ENCODE results near the gene HLCS. TPM values are rescaled to one million over a fixed set of nuclear protein-coding genes. Genes with fewer than 3 reads are reported as not detected.

Gene HLCS
- total RNA-seq, 1 experiment from 2014 or later: 55.9 TPM

- Histone ChIP-seq H3K4me2 (ENCODE audit: low read depth, low read length, poor library complexity, severe bottlenecking) (no peak overlapping the region), H3K27ac (ENCODE audit: low read length) (no peak overlapping the region), H3K36me3 (ENCODE audit: insufficient read depth, low read length) (no peaks in the 10 kb centered on the region), H3K9ac (ENCODE audit: low read length) (no peak overlapping the region), H3K27me3 (ENCODE audit: low read length) (no peaks in the 10 kb centered on the region), H4K20me1 (ENCODE audit: insufficient read depth, low read depth, low read length) (no peaks in the 10 kb centered on the region), H3K4me1 (ENCODE audit: low read length) (no peaks in the 10 kb centered on the region), H2AFZ (ENCODE audit: low read length) (no peak overlapping the region), H3K9me3 (ENCODE audit: low read length) (no peaks in the 10 kb centered on the region), H3K4me3 (ENCODE audit: low read length) (no peak overlapping the region), H3K9me2 (replicated peaks; ENCODE audit: insufficient read depth, low read length) (no peaks in the 10 kb centered on the region), H3K79me2 (ENCODE audit: low read length) (no peaks in the 10 kb centered on the region)
- no peak for DNase-seq
These were observed 233.7 kb downstream of the HLCS start for GRCh38 chr21:36732761-36733160.

GRCh38 chr21:36732217-36732616, 234.3 kb downstream of the HLCS start:
- no peak overlapping the region for H3K4me2 ChIP-seq (ENCODE audit: low read depth, low read length, poor library complexity, severe bottlenecking)
- no peaks in the 10 kb centered on the region for H3K9me3 ChIP-seq (ENCODE audit: low read length)
- H3K4me3 ChIP-seq (ENCODE audit: low read length): no peak overlapping the region
- H3K79me2 ChIP-seq (ENCODE audit: low read length): no peaks in the 10 kb centered on the region
- H3K9me2 ChIP-seq (replicated peaks; ENCODE audit: insufficient read depth, low read length): no peaks in the 10 kb centered on the region
- no peak overlapping the region for H3K27ac ChIP-seq (ENCODE audit: low read length)
- H4K20me1 ChIP-seq (ENCODE audit: insufficient read depth, low read depth, low read length): no peaks in the 10 kb centered on the region
- no peak overlapping the region for H2AFZ ChIP-seq (ENCODE audit: low read length)
- H3K9ac ChIP-seq (ENCODE audit: low read length): no peak overlapping the region
- H3K4me1 ChIP-seq (ENCODE audit: low read length): no peaks in the 10 kb centered on the region
- no peaks in the 10 kb centered on the region for H3K36me3 ChIP-seq (ENCODE audit: insufficient read depth, low read length)
- no peaks in the 10 kb centered on the region for H3K27me3 ChIP-seq (ENCODE audit: low read length)
- DNase-seq: no peak

GRCh38 chr21:36730291-36731281, 235.9 kb downstream of the HLCS start:
- no peaks in the 10 kb centered on the region for H3K9me2 ChIP-seq (replicated peaks; ENCODE audit: insufficient read depth, low read length)
- H3K9me3 ChIP-seq (ENCODE audit: low read length): no peaks in the 10 kb centered on the region
- no peaks in the 10 kb centered on the region for H3K4me1 ChIP-seq (ENCODE audit: low read length)
- no peak overlapping the region for H2AFZ ChIP-seq (ENCODE audit: low read length)
- no peaks in the 10 kb centered on the region for H3K36me3 ChIP-seq (ENCODE audit: insufficient read depth, low read length)
- H3K4me3 ChIP-seq (ENCODE audit: low read length): no peak overlapping the region
- H3K27me3 ChIP-seq (ENCODE audit: low read length): no peaks in the 10 kb centered on the region
- H3K27ac ChIP-seq (ENCODE audit: low read length): no peak overlapping the region
- H3K4me2 ChIP-seq (ENCODE audit: low read depth, low read length, poor library complexity, severe bottlenecking): no peak overlapping the region
- H4K20me1 ChIP-seq (ENCODE audit: insufficient read depth, low read depth, low read length): no peaks in the 10 kb centered on the region
- H3K9ac ChIP-seq (ENCODE audit: low read length): no peak overlapping the region
- no peaks in the 10 kb centered on the region for H3K79me2 ChIP-seq (ENCODE audit: low read length)
- DNase-seq: no peak

GRCh38 chr21:36729310-36729970, 237.0 kb downstream of the HLCS start:
- Histone ChIP-seq H3K4me2 (ENCODE audit: low read depth, low read length, poor library complexity, severe bottlenecking) (no peak overlapping the region), H3K9me3 (ENCODE audit: low read length) (no peaks in the 10 kb centered on the region), H3K79me2 (ENCODE audit: low read length) (no peaks in the 10 kb centered on the region), H2AFZ (ENCODE audit: low read length) (no peak overlapping the region), H3K4me3 (ENCODE audit: low read length) (no peak overlapping the region), H3K9me2 (replicated peaks; ENCODE audit: insufficient read depth, low read length) (no peaks in the 10 kb centered on the region), H3K4me1 (ENCODE audit: low read length) (no peaks in the 10 kb centered on the region), H4K20me1 (ENCODE audit: insufficient read depth, low read depth, low read length) (no peaks in the 10 kb centered on the region), H3K27ac (ENCODE audit: low read length) (no peak overlapping the region), H3K27me3 (ENCODE audit: low read length) (no peaks in the 10 kb centered on the region), H3K9ac (ENCODE audit: low read length) (no peak overlapping the region), H3K36me3 (ENCODE audit: insufficient read depth, low read length) (no peaks in the 10 kb centered on the region)
- DNase-seq: no peak

GRCh38 chr21:36728371-36729111, 237.9 kb downstream of the HLCS start:
- Histone ChIP-seq H2AFZ (ENCODE audit: low read length) (no peak overlapping the region), H3K9me2 (replicated peaks; ENCODE audit: insufficient read depth, low read length) (no peaks in the 10 kb centered on the region), H3K27ac (ENCODE audit: low read length) (no peak overlapping the region), H3K9me3 (ENCODE audit: low read length) (no peaks in the 10 kb centered on the region), H3K4me3 (ENCODE audit: low read length) (no peak overlapping the region), H3K4me2 (ENCODE audit: low read depth, low read length, poor library complexity, severe bottlenecking) (no peak overlapping the region), H3K27me3 (ENCODE audit: low read length) (no peaks in the 10 kb centered on the region), H3K79me2 (ENCODE audit: low read length) (no peaks in the 10 kb centered on the region), H3K9ac (ENCODE audit: low read length) (no peak overlapping the region), H4K20me1 (ENCODE audit: insufficient read depth, low read depth, low read length) (no peaks in the 10 kb centered on the region), H3K36me3 (ENCODE audit: insufficient read depth, low read length) (no peaks in the 10 kb centered on the region), H3K4me1 (ENCODE audit: low read length) (no peaks in the 10 kb centered on the region)
- DNase-seq: no peak

- no peaks in the 10 kb centered on the region for H4K20me1 ChIP-seq (ENCODE audit: insufficient read depth, low read depth, low read length)
- no peaks in the 10 kb centered on the region for H3K27me3 ChIP-seq (ENCODE audit: low read length)
- no peak overlapping the region for H3K9ac ChIP-seq (ENCODE audit: low read length)
- no peak overlapping the region for H3K4me3 ChIP-seq (ENCODE audit: low read length)
- H3K27ac ChIP-seq (ENCODE audit: low read length): no peak overlapping the region
- H3K36me3 ChIP-seq (ENCODE audit: insufficient read depth, low read length): no peaks in the 10 kb centered on the region
- H3K9me2 ChIP-seq (replicated peaks; ENCODE audit: insufficient read depth, low read length): no peaks in the 10 kb centered on the region
- H3K9me3 ChIP-seq (ENCODE audit: low read length): no peaks in the 10 kb centered on the region
- H2AFZ ChIP-seq (ENCODE audit: low read length): no peak overlapping the region
- H3K4me2 ChIP-seq (ENCODE audit: low read depth, low read length, poor library complexity, severe bottlenecking): no peak overlapping the region
- H3K79me2 ChIP-seq (ENCODE audit: low read length): no peaks in the 10 kb centered on the region
- no peaks in the 10 kb centered on the region for H3K4me1 ChIP-seq (ENCODE audit: low read length)
- no peak for DNase-seq
These were observed 238.6 kb downstream of the HLCS start for GRCh38 chr21:36727866-36728265.

- no peaks in the 10 kb centered on the region for H3K9me3 ChIP-seq (ENCODE audit: low read length)
These were observed 240.6 kb downstream of the HLCS start for GRCh38 chr21:36725793-36726386.

More at GRCh38 chr21:36725793-36726386, 240.6 kb downstream of the HLCS start:
- H3K9ac ChIP-seq (ENCODE audit: low read length): no peak overlapping the region
- no peak overlapping the region for H3K4me2 ChIP-seq (ENCODE audit: low read depth, low read length, poor library complexity, severe bottlenecking)
- no peaks in the 10 kb centered on the region for H4K20me1 ChIP-seq (ENCODE audit: insufficient read depth, low read depth, low read length)
- H3K79me2 ChIP-seq (ENCODE audit: low read length): no peaks in the 10 kb centered on the region
- DNase-seq: no peak
- H3K4me1 ChIP-seq (ENCODE audit: low read length): no peaks in the 10 kb centered on the region
- H2AFZ ChIP-seq (ENCODE audit: low read length): no peak overlapping the region
- no peaks in the 10 kb centered on the region for H3K27me3 ChIP-seq (ENCODE audit: low read length)
- H3K36me3 ChIP-seq (ENCODE audit: insufficient read depth, low read length): no peaks in the 10 kb centered on the region
- H3K27ac ChIP-seq (ENCODE audit: low read length): no peak overlapping the region
- no peaks in the 10 kb centered on the region for H3K9me2 ChIP-seq (replicated peaks; ENCODE audit: insufficient read depth, low read length)
- H3K4me3 ChIP-seq (ENCODE audit: low read length): no peak overlapping the region
